ENCODE results near the gene ETHE1.
"Not testable (repeated sequence)": the region's sequence is repeated elsewhere in the genome, so short reads cannot be mapped to it uniquely, and the experiment has no call there.

Gene ETHE1

DNA sequence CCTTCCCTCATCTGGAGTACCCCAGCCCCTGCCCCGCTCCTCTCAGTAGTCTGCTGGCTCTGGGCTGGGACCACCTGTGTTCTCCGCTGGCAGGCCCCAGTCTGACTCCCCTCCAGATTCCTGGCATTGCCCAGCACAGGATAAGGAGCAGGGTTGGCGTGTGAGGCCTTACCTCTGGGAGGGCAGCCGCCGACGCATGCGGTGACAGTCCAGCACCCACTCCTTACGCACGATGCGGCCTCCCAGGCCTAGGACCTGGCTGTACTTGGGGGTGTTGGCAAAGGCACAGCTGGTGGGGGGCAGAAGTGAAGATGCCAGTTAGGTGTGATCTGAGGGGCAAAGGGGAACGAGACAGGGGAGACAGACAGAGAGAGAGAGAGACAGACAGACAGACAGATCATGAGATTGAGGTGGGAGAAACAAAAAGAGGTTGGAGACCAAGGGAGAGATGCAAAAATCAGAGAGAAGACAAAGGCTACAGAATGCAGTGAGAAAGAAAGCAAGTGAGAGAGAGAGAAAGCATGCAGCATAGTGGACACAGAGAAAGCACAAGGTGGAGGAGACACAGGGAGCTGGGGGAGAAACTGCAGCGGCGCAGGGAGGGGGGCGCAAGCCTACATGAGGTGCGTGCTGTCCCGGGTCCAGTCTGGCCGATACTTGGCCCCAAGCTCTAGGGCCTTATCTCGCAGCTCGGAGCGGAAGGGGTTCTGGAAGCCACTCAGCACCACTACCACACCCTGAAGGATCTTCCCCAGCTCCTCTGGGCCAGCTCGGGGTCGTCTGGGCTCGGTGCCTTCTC lies 24.6 kb upstream of the ETHE1 start:
- DNase-seq: no peak

DNA sequence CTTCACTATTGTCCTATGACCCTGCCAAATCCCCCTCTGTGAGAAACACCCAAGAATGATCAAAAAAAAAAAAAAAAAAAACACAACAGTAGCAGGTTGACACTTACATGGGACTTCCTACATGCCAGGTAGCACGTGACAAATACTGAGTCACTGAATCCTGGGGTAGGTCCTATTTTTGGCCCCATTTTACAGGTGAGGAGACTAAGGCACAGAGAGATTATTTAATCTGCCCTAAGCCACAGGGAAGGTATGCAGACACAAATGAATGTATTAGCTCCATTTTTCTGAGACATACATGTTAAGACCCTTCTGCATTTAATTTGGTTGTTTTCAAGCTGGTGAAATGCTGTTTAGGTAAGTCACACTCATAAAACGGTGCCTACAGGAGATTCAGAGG lies 21.7 kb upstream of the ETHE1 start:
- no peak for DNase-seq

DNA sequence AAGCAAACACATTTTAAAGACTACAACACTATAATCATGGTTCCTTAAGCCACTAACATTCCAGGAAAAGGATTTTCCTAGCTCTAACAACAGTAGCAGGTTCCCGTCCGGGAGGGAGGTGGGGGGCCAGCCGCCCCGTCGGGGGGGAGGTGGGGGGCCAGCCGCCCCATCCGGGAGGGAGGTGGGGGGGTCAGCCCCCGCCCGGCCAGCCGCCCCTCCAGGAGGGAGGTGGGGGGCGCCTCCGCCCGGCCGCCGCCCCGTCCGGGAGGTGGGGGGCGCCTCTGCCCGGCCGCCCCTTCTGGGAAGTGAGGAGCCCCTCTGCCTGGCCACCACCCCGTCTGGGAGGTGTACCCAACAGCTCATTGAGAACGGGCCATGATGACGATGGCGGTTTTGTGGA lies 20.9 kb upstream of the ETHE1 start:
- DNase-seq: not testable (repeated sequence)

DNA sequence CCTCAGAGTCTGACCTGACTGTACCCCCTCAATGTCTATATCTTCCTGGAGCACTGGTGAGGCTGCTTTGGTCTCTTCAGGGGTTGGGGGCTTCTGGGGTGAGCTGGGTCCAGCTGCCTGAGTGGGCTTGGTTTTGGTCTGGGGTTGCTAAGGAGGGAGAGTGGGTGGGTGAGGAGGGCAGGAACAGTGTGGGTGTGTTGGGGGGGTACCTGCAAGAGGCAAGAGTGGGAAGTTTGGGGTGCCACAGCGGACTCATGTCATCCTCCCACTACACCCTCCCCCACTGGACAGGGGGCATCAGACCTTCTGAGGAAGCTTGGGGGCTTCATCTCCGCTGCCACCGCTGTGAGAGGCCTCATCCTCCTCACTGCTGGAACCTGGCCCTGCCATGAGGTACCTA lies 19.6 kb upstream of the ETHE1 start:
- no peak for DNase-seq

DNA sequence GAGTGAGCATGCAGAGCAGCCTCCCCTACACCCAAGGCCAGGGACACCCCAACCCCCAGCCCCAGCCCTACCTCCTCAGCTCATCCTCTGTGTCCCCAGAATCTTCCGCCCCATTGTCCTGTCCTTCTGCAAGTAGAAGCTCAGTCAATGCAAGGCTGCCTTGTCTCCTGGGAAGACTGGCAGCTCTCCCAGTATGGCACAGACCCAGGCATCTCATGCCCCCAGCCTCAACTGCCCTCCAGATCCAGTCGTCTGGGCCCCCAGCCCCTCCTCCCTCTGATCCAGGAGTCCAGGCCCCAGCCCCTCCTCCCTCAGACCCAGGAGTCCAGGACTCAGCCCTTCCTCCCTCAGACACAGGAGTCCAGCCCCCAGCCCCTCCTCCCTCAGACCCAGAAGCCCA lies 19.0 kb upstream of the ETHE1 start:
- no peak for DNase-seq

DNA sequence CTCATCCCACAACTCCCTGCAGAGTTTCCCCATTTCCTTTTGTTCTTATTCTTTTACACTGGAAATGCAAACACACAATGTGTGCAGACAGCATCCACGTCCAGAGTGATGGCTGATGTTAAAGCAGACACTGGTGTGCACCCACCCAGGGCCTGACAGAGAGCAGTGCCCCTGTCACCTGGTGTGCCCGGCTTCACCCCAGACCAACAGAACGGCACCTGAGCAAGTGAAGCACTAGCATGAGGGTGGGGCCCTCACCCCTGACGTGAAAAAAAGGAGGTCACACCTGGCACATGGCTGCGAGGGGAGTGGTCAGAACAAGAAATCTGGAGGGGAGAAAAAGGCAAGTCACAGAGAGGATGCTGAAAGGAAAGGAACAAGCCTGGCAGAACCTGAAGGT lies 18.3 kb upstream of the ETHE1 start:
- DNase-seq: no peak

DNA sequence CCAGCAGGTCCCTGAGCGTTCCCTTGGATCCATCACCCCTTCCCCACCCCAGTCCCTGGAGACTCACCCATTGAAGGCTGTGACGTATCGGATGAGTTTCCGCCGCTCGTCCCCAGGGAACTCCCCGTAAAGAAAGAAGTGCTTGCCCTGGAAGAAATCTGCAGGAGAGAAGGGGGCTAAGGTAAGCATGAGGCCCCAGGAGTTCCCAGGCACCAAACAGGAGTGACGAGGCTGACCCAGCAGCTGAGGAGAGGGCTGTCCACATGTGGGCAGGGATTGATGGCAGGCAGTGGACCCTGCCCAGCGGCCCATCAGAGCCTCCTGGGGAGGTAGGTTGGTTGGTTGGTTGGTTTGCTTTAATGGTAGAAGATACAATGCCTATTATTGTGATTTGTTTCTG lies 17.1 kb upstream of the ETHE1 start:
- DNase-seq: no peak

DNA sequence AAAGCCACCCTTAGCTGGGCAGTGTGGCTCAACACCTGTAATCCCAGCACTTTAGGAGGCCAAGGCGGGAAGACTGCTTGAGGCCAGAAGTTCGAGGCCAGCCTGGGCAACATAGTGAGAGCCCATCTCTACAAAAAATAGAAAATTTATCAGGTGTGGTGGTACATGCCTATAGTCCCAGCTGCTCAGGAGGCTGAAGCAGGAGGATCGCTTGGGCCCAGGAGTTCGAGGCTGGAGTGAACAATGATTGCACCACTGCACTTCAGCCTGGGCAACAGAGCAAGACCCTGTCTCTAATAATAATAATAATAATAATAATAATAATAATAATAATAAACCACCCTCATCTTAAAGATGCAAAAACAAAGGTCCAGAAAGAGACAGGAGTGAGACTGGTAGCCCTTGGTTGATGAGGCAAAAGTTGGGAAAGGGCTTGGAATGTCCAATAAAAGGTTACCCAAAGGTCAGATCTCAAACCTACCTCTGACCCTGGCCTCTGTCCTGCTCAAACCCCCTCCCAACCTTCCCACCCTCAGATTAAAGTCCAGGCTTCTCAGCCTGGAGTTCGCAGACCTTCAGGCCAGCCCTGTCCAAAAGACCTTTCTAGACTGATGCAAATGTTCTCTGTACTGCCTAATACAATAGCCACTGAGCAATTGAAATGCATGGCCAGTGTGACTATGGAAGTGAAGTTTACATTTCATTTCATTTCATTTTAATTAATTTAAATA lies 15.1 kb upstream of the ETHE1 start:
- DNase-seq: no peak

DNA sequence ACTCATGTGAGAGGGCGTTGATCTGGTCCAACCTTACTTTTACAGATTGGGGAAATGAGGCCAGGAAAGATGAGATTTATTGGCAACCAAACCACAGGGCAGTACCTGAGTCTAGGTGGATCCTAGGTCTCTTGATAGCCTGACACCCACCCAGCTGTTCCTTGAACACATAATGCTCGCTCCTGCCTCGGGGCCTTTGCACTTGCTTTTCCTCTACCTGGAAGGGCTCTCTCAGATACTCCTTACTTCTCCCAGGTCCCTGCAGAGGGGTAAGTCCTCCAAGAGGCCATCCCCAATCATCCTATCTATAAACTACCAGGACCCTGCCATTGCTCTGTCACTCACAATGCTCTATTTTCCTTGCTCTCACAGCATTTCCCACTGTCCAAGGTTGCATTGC lies 13.4 kb upstream of the ETHE1 start:
- no peak for DNase-seq

DNA sequence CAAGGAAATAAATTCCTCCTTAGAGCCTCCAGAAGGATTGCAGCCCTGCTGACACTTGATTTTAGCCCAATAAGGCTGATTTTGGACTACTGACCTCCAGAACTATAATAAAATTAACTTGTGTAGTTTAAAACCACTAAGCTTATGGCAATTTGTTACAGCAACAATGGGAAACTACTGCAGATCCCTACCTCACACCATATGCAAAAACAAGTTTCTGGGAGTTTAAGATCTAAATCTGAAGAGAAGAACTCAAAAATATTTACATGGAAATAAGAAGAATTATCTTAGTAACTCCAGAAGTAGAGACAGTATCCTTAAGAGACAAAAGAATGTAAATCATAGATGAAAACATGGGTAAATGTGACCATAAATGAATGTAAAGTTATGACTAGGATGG lies 11.9 kb upstream of the ETHE1 start:
- no peak for DNase-seq

DNA sequence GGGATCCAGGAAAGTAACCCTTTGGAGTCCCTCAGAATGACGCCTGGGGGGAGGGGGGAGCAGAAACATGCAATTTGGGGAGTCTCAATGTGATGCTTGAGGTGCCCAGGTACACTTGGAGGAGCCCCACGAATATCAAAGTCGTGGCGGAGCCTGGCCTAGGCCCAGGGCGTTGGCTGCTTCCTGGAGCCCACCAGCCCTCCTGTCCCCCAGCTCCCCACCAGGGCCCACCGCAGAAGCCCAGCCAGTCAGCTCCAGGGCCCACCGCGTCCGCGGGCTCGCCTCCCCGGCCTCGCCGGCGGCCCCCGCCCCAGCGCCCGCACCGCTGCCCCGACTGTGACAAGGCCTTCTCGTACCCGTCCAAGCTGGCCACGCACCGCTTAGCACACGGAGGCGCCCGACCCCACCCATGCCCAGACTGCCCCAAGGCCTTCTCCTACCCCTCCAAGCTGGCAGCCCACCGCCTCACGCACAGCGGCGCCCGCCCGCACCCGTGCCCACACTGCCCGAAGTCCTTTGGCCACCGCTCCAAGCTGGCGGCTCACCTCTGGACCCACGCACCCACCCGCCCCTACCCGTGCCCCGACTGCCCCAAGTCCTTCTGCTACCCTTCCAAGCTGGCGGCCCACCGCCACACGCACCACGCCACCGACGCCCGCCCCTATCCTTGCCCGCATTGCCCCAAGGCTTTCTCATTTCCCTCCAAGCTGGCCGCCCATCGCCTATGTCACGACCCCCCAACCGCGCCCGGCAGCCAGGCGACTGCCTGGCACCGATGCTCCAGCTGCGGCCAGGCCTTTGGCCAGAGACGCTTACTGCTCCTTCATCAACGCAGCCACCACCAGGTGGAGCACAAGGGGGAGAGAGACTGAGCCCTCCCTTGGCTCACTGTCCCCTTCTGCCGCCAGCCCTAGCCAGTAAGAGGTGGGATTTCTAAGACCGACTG lies 8.1 kb upstream of the ETHE1 start:
- no peak for DNase-seq

DNA sequence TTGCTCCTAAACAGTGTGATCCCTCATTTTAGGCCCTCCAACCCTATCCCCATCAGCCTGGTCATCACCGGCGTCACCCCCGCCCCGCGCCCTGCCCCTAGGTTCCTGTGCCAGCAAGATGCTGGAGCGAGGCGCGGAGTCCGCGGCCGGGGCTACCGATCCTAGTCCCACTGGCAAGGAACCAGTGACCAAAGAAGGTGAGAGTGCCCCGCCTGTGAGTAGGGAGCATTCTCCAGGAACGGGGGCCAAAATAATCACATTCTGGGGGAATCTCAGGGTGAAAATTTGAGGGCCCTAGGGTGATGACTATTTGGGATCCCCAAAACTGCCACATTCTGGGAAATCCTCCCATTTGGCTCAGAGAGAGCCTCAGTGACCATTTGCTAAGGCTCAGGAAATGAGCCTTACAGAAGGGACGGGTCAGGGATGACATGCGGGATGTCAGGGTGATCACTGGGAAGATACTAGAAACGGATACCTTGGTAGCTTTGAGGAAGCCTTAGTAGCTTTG lies 7.4 kb upstream of the ETHE1 start:
- DNase-seq: no peak

DNA sequence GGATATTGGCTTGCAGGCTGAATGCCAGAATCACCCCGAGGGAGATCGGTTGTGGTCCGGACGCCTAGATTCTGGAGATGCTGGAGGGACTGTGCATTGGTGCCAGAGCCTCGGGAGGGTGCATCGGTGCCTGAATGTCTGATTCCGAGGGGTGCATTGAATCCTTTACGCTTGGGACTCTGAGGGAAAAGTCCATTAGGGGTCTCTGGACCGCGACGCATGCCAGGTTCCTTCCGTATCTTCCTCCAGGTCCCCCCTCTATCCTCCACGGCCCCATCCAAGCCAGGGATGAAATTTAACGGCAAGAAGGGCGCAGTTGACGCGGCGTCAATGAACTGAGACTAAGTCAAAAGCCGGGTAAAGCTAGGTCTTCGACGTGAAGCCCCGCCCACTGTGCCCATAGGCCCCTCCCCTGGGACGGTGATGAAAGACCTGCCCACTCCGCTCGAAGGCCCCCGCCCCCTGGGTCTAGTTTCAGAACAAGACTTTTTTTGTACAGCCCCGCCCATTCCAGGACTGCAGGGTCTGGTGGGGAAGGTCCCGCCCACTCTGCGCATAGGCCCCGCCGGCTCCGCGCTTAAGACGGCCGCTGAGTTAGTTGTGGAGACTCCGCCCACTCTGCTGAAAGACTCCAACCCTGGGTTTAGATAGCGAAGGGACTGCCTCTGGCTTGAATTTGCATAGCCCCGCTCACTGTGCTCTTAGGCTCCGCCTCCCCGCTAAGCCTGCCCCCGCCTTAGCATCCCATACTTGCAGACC lies 6.7 kb upstream of the ETHE1 start:
- DNase-seq: peak; percentile 100

DNA sequence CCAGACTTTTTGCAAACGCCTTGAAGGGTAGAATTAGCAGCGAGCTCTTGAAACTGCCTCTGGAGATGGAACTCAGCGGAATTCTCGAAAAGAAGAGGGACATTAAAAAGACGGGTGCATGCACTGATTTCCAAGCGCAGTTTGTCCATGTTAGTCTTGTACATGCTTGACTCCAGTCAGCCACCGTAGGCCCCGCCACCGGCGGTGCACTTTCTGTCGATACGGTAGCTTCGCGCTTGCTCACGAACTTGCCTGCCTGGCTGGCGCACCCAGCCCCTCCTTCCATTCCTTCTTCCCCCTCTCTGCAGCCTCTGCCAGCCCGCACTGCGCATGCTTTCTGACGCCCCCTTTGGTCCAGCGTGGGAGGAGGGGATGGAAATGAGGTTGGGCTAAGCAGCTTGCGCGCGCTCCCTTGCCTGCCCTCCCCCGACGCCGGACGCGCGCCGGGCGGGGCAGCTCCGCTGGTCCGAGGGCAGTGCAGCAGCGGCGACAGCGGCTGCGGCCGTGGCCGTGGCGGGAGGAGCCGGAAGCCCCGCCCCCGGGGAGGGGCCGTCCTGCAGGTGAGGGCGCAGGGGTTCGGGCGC lies 6.1 kb upstream of the ETHE1 start, which contains the start of gene ZNF575:
Gene ZNF575 (plus strand): TSS at position 227 of the 584 bp plus-strand sequence. CDS start 1,235 bp downstream, outside the sequence.
- DNase-seq: peak; percentile 91

DNA sequence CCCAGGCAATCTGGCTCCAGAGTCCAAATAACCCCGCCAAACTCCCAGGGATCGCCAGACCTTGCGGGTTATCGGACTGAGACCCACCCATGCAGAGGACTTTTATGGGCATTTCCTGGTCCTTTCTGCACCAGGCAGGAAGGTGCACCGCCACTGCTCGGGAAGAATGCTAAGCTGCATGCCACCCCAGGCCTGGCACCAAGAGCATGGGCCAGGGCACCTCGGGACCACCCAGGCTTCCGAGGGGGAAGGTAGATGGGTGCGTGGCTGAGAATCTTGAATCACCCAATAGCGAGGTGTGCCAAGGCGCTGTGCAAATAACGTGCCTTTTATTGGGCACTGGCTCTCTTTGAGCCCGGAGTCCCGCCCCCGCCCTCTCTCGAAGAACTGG lies 5.6 kb upstream of the ETHE1 start:
- peak; percentile 77 for DNase-seq

DNA sequence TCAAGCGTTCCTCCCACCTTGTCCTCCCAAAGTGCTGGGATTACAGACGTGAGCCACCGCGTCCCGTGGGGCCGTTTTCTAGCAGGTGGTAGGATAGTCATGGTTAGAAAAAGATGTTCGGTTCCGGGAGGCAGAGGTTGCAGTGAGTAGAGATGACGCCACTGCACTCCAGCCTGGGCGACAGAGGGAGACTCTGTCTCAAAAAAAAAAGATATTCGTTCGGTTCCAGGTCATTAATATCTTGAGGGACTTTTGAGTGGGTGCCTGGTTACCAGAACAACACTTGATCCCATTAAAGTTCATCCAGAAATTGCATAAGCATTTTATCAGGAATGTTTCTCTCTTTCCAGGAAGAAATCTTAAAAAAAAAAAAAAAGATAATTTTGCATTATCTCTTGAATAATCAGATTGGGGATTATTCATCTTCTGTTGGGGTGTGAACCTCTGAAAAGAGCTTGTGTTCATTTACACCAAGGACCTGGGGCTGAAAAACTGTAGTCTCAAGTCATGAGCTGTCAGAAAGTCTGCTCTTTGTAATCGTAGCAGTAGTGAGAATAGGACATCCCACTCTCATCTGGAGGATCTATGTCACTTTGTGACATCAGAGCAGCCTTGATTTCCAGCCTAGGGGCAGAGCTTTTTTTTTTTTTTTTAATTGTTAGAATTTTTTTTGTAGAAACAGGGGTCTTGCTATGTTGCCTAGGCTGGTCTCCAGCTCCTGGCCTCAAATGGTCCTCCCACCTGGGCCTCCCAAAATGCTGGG lies 1.0 kb upstream of the ETHE1 start:
- peak; percentile 33 for DNase-seq

DNA sequence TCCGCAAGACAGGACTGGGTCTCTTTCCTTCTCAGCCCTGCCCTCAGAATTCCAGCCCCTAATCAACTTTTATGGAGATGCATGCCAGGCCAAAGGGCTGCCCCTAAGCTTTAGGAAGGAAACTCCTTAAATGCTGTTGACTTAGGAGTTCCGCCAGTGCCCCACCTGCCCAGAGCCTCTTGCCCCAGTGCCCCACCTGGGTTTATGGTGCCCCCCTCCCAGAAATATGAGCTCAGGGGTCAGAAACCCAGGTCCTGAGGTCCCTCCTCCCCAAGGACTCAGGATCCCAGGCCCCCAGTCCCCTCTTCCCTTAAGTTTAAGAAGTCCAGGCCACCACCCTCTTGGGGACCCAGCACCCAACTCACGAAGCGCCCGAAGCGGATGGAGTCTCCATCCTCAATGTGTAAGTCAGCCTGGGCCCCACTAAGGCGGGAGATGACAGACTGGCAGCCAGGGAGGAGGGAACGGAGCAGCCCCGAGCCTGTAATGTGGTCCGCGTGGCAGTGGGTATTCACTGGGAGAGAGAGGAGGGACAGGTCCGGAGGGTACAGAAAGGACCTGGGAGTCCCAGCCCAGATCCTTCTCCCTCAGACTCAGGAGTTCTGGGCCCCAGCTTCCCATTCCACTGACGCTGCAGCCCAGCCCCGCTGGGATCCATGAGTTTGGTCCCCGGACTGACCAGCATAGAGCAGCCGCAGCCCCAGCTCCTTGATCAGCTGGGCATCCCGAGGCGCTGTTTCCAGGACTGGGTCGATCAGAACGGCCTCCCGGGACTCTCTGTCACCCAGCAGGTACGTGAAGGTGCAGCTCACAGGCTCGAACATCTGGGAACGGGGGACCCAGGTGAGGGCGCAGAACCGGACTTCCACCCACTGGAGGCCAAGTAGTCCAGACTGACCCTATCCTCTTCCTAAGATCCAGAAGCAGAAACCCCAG lies 897 bp downstream of the ETHE1 start:
- DNase-seq: peak; percentile 27

DNA sequence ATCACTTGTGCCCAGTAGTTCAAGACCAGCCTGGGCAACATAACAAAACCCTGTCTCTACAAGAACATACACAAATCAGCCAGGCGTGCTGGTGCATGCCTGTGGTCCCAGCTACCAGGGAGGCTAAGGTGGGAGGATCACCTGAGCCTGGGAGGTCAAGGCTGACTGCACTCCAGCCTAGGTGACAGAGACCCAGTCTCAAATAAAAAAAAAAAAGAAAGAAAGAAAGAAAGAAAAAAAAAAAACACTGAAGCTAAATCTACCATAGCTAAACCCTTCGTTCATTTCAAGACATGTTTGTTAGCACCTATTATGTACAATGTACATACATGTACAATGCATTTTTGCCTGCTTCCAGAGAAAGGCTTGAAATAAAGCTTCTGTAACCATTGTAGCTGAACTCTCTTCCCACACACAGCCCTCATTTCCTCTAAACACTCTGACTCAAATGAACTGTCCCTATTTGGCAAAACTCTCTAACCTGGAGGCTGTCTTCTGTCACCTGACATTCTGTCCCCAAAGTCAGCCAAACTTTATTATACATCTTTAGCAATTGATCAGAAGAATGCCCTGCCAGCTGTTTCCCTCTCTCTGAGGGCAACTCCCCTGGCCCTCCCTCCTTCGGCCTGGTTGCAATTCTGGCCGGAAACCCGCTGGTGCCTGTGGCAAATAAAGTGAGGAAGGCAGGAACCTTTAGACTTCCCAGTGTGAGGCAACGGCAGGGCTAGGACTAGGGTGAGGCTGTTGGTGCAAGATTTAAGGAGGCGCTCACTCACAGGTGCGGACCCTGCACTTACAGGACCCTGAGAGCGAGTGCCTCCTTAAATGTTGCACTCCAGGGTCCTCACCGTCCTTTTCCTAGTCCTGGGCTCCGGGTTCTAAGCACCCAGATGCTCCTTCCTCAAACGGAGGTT lies 1.8 kb downstream of the ETHE1 start:
- peak; percentile 91 for DNase-seq

DNA sequence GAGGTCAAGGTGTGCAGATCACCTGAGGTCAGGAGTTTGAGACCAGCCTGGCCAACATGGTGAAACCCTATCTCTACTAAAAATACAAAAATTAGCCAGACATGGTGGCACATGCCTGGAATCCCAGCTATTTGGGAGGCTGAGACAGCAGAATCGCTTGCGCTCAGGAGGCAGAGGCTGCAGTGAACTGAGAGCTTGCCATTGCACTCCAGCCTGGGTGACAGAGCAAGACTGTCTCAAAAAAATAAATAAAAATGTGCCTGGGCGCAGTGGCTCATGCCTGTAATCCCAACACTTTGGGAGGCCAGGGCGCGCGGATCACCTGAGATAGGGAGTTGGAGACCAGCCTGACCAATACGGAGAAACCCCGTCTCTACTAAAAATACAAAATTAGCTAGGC lies 3.3 kb downstream of the ETHE1 start:
- not testable (repeated sequence) for DNase-seq
